Loucy (cell line): Measurements from ENCODE around the gene RAB19.
"Not testable (repeated sequence)": the region's sequence is repeated elsewhere in the genome, so short reads cannot be mapped to it uniquely, and the experiment has no call there.

Experiments
- EZH2phosphoT487 ChIP-seq: fragments of 200-600 bp; IDR thresholded peaks from 2 replicates; pipeline ENCODE4 v1.6.1; 2018; ENCODE audit warnings: antibody characterized with exemption, mild to moderate bottlenecking, moderate library complexity, borderline replicate concordance
- TF ChIP-seq, protein P1 (sequence below): fragments of 200-600 bp; sonication (generic); conservative IDR thresholded peaks from 2 replicates; pipeline ENCODE4 v1.5.1; 2014; ENCODE audit warnings: mild to moderate bottlenecking, antibody characterized with exemption, low read length

DNA sequence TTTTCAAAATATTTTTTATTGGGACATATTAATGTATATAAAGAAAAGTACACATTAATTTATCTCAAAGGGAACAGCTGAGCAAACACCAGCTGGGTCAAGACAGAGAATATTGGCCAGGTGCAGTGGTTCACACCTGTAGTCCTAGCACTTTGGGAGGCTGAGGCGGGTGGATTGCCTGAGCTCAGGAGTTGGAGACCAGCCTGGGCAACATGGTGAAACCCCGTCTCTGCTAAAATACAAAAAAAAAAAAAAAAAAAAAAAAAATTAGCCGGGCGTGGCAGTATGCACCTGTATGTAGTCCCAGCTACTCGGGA lies 14.3 kb downstream of the RAB19 start:
- TF ChIP-seq, protein P1, sequence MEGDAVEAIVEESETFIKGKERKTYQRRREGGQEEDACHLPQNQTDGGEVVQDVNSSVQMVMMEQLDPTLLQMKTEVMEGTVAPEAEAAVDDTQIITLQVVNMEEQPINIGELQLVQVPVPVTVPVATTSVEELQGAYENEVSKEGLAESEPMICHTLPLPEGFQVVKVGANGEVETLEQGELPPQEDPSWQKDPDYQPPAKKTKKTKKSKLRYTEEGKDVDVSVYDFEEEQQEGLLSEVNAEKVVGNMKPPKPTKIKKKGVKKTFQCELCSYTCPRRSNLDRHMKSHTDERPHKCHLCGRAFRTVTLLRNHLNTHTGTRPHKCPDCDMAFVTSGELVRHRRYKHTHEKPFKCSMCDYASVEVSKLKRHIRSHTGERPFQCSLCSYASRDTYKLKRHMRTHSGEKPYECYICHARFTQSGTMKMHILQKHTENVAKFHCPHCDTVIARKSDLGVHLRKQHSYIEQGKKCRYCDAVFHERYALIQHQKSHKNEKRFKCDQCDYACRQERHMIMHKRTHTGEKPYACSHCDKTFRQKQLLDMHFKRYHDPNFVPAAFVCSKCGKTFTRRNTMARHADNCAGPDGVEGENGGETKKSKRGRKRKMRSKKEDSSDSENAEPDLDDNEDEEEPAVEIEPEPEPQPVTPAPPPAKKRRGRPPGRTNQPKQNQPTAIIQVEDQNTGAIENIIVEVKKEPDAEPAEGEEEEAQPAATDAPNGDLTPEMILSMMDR: not testable (repeated sequence)
- not testable (repeated sequence) for TF ChIP-seq EZH2phosphoT487
